Activated naive CD8-positive, alpha-beta T cell treated with anti-CD3 and anti-CD28 coated beads, Interleukin-2, amount 50 U/mL, for 16 hours (primary cell): ENCODE measurements around the gene MCTP1.

Experiments
- DNase-seq: peaks from one replicate; pipeline ENCODE4 v3.0.0-alpha.2; 2020; ENCODE audit warnings: low read depth, low spot score

Gene MCTP1

GRCh38 chr5:94815313-94816039, 469.4 kb downstream of the MCTP1 start:
- DNase-seq: no peak

DNA sequence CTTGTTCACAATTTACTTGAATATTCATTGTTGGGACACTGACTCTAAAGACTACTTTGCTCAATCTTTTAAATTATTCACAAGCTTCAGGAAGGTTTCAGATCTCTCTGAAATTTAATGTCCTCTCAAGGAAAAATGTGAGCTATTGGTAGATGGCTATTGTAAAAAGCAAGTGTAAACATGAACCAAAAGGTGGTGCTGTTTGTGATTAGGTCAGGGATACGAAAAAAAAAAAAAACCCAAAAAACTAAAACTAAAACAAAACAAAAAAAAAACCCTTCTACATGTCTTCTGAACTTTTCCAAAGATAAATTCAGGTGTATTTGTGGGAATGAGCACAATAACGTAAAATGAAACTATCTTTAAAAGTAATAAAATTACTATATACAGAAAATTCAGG, 472.7 kb downstream of the MCTP1 start:
- no peak for DNase-seq

- no peak for DNase-seq
Observed at GRCh38 chr5:94811331-94811730, 473.6 kb downstream of the MCTP1 start.

DNA sequence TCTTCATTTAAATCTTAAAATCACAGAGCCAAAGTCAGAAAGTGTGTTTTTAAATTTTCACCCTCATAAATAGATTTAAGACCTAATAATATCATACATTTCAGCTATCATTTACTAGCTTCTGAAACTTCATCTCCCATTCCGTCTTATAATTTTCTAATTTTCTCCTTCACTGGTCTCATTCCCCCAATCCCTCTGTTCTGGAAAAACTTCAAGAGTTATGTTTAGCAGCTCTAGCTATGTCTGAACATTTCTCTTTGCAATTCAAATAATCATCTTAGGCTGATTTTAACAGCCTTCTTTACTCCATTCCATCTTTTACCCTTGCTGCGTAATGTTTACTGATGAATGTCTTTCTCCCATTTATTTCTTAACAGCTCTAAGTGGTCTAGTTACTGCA, 474.0 kb downstream of the MCTP1 start:
- DNase-seq: no peak

GRCh38 chr5:94810281-94810680, 474.6 kb downstream of the MCTP1 start:
- DNase-seq: no peak

DNA sequence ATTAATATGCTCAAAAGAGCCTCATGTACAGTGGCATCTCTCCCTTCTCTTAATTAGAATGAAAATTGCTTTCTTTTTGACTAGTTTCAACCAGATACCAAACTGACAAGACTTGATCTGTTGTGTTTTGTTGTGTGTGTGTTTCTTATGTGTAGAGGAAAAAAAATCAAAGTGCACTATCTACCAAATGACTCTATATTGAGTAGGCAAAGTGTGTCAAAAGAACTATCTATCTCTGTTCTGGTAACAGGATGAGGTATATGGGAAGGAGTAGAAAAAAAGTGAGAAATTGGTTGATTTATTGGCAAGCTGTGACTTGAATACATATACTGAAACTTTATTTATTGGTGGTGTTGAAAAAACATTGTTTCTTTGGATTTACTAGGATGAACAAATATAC, 476.4 kb downstream of the MCTP1 start:
- DNase-seq: no peak

DNA sequence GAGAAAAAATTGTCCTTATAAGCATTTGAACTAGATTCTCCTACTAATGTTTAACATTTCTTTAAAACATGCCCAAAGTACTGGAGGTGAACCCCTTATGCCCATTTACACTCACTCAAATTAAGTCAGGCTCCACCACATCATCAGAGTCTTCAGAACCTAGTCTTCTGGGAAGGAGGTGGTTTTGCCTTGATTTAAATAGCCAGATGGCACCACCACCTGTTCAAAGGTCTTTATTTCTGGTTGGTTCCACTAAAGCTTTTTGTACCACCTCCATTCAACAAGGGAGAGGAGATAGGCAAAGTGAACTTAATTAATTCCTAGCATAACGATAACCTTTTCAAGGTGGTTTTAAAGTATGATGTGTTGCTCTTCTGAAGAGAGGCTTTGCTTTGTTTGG, 476.9 kb downstream of the MCTP1 start:
- DNase-seq: no peak

- no peak for DNase-seq
Observed at GRCh38 chr5:94802450-94802849, 482.4 kb downstream of the MCTP1 start.

- no peak for DNase-seq
Observed at GRCh38 chr5:94796586-94796985, 488.3 kb downstream of the MCTP1 start.

DNA sequence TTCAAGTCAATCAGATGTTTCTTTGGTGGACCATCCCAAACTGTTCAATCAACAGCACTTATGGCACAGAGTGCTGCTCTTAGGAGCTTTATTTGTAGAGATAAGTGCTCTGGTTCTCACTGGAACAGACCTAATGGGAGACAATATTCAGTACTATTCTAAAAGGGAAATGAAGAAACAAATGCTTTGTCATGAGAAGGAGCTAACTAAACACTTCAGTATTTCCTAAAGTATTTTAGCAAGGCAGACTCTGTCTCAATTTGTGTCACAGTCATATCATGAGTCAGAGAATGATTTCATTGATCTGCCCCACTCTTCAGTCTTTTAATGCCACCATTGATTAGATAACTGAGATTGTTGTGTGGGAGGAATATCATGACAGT, 491.1 kb downstream of the MCTP1 start:
- no peak for DNase-seq

GRCh38 chr5:94793113-94793815, 491.6 kb downstream of the MCTP1 start:
- DNase-seq: no peak

- DNase-seq: no peak
Observed at GRCh38 chr5:94791829-94792228, 493.1 kb downstream of the MCTP1 start.

- DNase-seq: no peak
Observed at GRCh38 chr5:94788527-94788926, 496.4 kb downstream of the MCTP1 start.

- DNase-seq: no peak
Observed at GRCh38 chr5:94784536-94785505, 500.1 kb downstream of the MCTP1 start.

GRCh38 chr5:94782383-94782782, 502.5 kb downstream of the MCTP1 start:
- DNase-seq: no peak

DNA sequence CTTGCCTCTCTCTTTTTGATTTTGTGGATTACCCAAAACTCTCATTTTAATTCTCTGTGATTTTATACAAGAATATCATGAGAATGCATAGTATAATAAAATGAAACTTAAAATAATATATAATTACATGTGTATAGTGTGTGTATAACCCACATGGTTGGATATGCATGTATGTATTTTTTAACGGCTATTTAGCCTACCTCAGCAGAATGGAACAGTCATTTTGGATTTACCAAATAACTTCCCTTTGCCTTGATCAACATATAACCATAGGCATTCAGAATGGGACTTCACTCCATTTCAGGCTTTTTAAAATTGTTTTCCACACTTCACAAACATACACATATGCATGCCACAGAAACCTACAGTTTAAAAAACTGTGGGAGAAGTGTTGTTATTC, 505.2 kb downstream of the MCTP1 start:
- no peak for DNase-seq

GRCh38 chr5:94778732-94779131, 506.2 kb downstream of the MCTP1 start:
- no peak for DNase-seq

GRCh38 chr5:94778299-94778698, 506.6 kb downstream of the MCTP1 start:
- DNase-seq: no peak

DNA sequence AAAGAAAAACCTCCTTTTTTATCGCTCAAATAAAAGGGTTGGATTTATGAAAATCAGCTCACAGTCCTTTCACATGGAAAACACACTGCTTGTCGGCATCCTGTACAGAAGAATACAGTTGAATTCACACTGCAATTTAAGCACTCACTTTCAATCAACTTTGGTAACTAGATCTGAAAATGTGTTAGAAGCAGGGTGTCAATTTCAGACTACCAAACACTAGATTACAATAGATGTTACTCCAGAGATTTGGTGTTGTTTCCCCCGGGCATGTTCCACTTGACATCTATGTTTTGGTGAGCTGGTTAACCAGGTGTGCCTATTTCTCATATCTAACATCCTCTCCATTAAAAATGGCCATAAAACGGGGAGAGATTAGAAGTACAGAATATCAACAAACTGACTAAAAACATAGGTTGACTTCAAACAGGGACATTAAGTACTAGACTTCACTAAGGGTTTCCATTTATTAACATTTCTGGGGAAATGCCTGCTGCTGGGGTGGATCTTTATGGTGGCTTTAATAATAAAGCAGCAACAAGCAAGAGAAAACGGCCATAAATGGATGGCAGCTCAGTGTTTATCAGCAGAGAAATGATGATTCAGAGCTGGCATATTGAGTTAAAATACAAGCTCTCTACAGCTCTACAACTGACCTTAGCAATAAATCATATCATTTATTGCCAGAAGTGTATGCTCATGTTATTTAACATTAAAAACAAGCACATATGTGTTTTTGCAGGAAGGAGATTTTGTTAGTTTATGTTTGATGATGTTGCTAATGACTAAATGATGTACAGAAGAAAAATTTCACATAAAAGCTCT, 507.6 kb downstream of the MCTP1 start:
- no peak for DNase-seq

DNA sequence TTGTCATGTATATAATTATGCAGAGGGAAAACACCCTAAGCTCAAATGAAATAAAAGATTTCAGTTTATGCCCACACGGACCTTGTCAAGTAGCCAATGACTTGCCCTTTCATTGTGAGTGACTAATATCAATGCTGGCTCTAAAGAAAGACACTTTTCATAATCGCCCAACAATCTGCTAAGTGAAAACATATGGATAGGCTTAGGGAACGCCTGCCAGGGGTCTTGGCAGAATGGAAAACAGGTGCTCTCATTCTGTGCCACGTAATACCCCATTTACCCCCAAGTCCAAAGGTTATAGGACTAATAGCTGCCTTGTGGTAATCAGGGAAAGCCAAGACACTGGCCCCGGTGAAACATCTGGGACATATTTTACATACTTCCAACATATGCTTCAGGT, 508.7 kb downstream of the MCTP1 start:
- DNase-seq: no peak

DNA sequence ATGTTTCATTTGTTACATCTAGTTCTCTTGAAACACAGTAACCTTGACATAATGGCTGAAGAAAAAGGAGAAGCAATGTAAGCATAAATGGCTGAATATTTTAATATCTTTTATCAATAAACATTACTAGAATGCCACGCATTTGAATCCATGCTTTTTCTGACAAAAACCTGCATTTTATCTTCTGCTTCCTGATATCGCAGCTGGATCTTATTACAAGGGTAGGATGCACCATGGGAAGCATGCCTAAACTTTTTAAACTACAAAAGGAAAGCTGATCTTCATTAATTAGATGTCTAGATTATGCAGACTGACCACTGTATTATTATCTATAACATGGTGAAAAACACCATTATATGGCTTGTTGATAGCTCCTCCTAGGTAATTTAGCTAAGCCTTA, 509.8 kb downstream of the MCTP1 start:
- DNase-seq: no peak
